HG02623 (cell line): Measurements from ENCODE around the gene BMERB1.

ENCODE experiments used
- ATAC-seq: cut with Tn5 transposase; IDR thresholded peaks from one replicate; pipeline ENCODE4 v1.9.1; 2021; ENCODE audit warnings: moderate library complexity; ENCODE audit not compliant: unreplicated experiment

The BMERB1 gene

GRCh38 chr16:15493466-15494180 is 59.2 kb downstream of the BMERB1 start:
- no peak for ATAC-seq

- ATAC-seq: no peak
These were observed 59.8 kb downstream of the BMERB1 start for GRCh38 chr16:15494236-15494635.

GRCh38 chr16:15495898-15496297 is 61.5 kb downstream of the BMERB1 start:
- ATAC-seq: no peak

GRCh38 chr16:15498427-15499175 is 64.2 kb downstream of the BMERB1 start:
- no peak for ATAC-seq

GRCh38 chr16:15502041-15502725 is 67.8 kb downstream of the BMERB1 start:
- ATAC-seq: no peak

- no peak for ATAC-seq
These were observed 72.1 kb downstream of the BMERB1 start for GRCh38 chr16:15506441-15506840.

- no peak for ATAC-seq
These were observed 73.0 kb downstream of the BMERB1 start for GRCh38 chr16:15507301-15507958.

- ATAC-seq: no peak
These were observed 73.7 kb downstream of the BMERB1 start for GRCh38 chr16:15507959-15508627.

- no peak for ATAC-seq
These were observed 74.7 kb downstream of the BMERB1 start for GRCh38 chr16:15509051-15509592.

GRCh38 chr16:15509593-15510535 is 75.5 kb downstream of the BMERB1 start:
- ATAC-seq: no peak

- no peak for ATAC-seq
These were observed 76.6 kb downstream of the BMERB1 start for GRCh38 chr16:15510992-15511391.

- ATAC-seq: no peak
These were observed 77.5 kb downstream of the BMERB1 start for GRCh38 chr16:15511759-15512487.

GRCh38 chr16:15513156-15513555 is 78.8 kb downstream of the BMERB1 start:
- no peak for ATAC-seq

GRCh38 chr16:15515992-15516391 is 81.6 kb downstream of the BMERB1 start:
- ATAC-seq: no peak

GRCh38 chr16:15516609-15517008 is 82.2 kb downstream of the BMERB1 start:
- ATAC-seq: no peak

- no peak for ATAC-seq
These were observed 83.5 kb downstream of the BMERB1 start for GRCh38 chr16:15517743-15518377.

- no peak for ATAC-seq
These were observed 84.3 kb downstream of the BMERB1 start for GRCh38 chr16:15518381-15519351.
